NCI-H1694 treated with DMSO at 0.1 percent for 48 hours (cell line): ENCODE results near the gene PIP4K2C.

Experiments used
- DNase-seq: peaks from one replicate; lab custom pipeline; 2025; lab: John Stamatoyannopoulos, UW

Gene PIP4K2C

DNA sequence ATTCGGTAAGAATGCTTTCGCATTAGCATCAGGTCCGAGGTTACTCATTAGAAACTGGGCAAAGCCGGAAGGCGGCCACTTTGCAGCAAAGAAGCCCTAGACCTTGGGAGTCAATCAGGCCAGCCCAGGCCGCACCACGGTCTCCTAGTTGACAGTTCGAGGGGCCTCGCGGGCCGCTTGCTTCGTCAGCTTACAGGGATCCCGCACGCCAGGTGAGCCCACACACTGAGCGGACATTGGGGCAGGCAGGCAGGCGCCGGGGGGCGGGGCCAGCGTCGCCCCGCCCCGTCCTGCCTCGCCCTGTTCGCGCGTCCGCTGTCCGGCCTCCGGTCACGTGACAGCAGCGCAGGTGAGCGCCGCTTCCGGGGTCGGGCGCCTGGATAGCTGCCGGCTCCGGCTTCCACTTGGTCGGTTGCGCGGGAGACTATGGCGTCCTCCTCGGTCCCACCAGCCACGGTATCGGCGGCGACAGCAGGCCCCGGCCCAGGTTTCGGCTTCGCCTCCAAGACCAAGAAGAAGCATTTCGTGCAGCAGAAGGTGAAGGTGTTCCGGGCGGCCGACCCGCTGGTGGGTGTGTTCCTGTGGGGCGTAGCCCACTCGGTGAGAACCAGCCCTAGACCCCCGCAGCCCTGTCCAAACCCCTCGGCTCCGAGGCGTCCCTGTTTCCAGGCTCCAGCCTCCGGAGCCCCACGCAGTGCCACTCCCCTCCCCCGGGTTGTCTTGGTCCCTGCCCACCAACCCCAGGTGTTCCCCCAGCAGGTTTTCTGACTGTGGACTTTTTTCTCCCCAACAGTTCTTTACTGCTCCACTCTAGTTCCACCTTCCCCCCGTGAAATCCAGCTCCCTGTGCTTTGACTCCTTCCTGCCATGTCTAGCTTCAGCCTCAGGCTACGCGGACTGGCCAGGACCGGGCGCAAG is at the start of gene PIP4K2C:
Gene PIP4K2C (plus strand): TSS at position 329 of the 918 bp plus-strand sequence. CDS start 98 bp downstream, at position 427.
- DNase-seq: no peak

DNA sequence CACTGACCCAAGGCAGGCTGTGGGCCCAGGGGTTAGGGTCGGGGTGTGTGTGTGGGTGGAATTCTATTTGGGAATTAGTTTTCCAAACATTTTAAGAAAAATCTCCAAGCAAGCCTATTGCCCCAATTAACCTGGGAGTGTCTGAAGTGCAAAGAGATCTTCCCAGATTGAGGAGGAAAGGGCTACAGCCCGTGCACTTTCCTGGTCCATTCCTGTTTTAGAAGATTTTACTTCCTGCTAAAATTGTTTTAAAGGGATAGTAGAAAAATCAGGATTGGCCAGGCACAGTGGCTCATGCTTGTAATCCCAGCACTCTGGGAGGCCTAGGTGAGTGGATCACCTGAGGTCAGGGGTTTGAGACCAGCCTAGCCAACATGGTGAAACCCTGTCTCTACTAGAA is 49.3 kb upstream of the PIP4K2C start:
- no peak for DNase-seq

GRCh38 chr12:57543581-57543980 is 47.4 kb upstream of the PIP4K2C start:
- DNase-seq: no peak

- DNase-seq: no peak
These were observed 45.1 kb upstream of the PIP4K2C start for GRCh38 chr12:57545809-57546437.

GRCh38 chr12:57546438-57547287 is 44.3 kb upstream of the PIP4K2C start, which contains the start of gene DCTN2:
Gene DCTN2, minus strand, starts transcription at chr12:57547192. Its CDS starts 129 bp downstream, at chr12:57547063.
- DNase-seq: peak; percentile 95

- no peak for DNase-seq
These were observed 43.5 kb upstream of the PIP4K2C start for GRCh38 chr12:57547288-57548012.

- no peak for DNase-seq
These were observed 43.0 kb upstream of the PIP4K2C start for GRCh38 chr12:57548013-57548315.

GRCh38 chr12:57548488-57548887 is 42.5 kb upstream of the PIP4K2C start:
- no peak for DNase-seq

- no peak for DNase-seq
These were observed 41.6 kb upstream of the PIP4K2C start for GRCh38 chr12:57549203-57549908.

GRCh38 chr12:57549909-57550640 is 40.9 kb upstream of the PIP4K2C start, which contains the start of gene KIF5A:
Gene KIF5A, plus strand, starts transcription at chr12:57550044. Its CDS starts 228 bp downstream, at chr12:57550272.
- DNase-seq: peak; percentile 30

GRCh38 chr12:57550641-57551549 is 40.1 kb upstream of the PIP4K2C start:
- DNase-seq: no peak

DNA sequence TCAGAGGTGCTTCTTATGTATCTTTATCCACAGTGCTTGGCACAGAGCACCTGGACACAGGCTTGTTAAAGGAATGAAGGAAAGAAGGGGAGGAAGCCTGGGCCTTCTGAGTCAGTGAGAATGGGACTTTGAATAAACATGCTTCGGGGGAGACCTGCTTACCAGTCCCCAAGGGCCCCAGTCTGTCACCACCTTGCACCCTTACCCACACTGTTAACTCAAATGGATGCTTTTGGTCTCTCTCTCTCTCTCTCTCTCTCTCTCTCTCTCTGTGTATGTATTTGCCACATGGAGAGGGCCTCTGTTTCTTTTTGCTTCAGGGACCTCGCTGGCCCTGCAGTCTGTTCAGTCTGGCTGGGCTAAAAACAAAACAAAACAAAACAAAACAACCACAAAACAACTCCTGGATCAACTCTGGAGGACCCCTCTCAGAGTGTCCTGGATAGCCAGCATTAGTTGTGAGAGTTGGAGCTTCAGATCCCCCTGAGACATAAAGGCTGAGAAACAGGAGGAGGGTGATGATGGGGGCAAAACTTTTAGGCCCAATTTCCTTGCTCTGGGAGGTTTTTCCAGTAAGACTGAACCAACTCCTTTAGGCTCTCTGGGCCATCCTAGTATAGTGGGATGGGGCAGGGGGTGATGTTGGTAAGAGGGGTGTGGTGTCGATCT is 39.2 kb upstream of the PIP4K2C start:
- DNase-seq: no peak

DNA sequence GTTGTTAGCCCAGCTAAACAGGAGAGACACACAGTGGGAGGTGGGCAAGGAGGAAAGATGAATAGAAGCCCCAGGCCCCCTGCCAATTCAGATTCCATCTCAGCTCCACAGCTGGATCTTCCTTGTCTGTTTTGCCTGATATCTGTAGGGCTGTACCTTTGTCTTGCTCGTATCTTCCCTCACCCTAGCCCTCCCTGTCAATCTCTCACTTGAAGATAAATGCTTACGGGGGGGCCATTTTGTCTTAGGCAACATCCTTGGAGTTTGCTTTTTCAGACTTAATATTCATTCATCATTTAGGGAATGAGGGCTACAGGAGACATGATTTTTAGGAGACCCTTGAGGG is 38.7 kb upstream of the PIP4K2C start:
- no peak for DNase-seq

DNA sequence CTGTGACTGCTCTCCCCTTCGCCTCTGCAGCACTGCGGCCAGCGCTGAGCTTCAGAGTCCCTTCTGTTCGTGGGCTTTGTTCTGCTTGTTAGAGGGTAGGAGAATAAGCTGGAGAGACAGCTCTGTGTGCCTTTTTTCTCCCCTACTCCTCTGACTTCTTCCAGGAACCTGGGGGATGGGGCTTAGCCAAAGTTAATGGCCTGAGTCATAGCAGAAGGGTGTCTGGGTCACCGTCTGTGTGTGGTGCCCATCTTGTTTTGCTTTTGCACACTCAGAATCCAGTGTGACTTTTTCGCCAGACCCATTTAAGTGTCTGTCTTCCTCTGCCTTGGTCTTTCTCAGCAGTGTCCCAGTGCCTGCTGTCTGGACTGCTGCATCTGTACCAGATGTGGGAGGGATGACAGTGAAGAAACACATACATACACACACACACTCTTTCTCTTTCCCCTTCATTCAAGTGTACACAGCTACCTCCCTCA is 38.1 kb upstream of the PIP4K2C start:
- no peak for DNase-seq

GRCh38 chr12:57553343-57554202 is 37.4 kb upstream of the PIP4K2C start:
- no peak for DNase-seq

DNA sequence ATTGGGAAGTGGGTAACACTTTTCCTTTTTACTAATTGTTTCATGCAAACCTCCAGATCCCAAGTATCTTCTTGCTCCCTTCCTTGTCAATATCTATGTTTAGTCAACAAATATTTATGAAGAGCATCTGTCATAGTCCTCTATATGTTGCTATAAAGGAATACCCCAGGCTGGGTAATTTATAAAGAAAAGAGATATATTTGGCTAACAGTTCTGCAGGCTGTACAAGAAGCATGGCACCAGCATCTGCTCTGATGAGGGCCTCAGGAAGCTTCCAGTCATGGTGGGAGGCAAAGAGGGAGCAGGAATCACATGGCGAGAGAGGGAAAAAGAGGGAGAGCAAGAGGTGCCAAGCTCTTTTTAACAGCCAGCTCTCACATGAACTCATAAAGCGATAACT is 36.5 kb upstream of the PIP4K2C start:
- no peak for DNase-seq

- DNase-seq: no peak
These were observed 36.1 kb upstream of the PIP4K2C start for GRCh38 chr12:57554897-57555296.

- no peak for DNase-seq
These were observed 32.1 kb upstream of the PIP4K2C start for GRCh38 chr12:57558864-57559263.
